IPS-18c (cell line): Measurements from ENCODE around the gene GRHL1.

Experiments used
- H3K4me3 ChIP-seq: 2 replicates; pipeline ENCODE4 v1.7.0; 2013; ENCODE audit warnings: low read depth, mild to moderate bottlenecking, low read length, moderate library complexity; ENCODE audit not compliant: insufficient read depth
- H3K9me3 ChIP-seq: one replicate; pipeline ENCODE4 v1.6.1; 2013; ENCODE audit warnings: mild to moderate bottlenecking, low read length, moderate library complexity; ENCODE audit not compliant: control insufficient read depth, insufficient read depth

Gene GRHL1

GRCh38 chr2:9966491-9967022 is 15.1 kb downstream of the GRHL1 start:
- no peak overlapping the region for H3K4me3 ChIP-seq
- H3K9me3 ChIP-seq: no peaks in the 10 kb centered on the region

GRCh38 chr2:9967053-9967775 is 15.7 kb downstream of the GRHL1 start:
- H3K4me3 ChIP-seq: no peak overlapping the region
- H3K9me3 ChIP-seq: no peaks in the 10 kb centered on the region

- Histone ChIP-seq H3K9me3 (no peaks in the 10 kb centered on the region), H3K4me3 (no peak overlapping the region)
These were observed 17.3 kb downstream of the GRHL1 start for GRCh38 chr2:9968553-9969497.

- no peak overlapping the region for H3K4me3 ChIP-seq
These were observed 18.9 kb downstream of the GRHL1 start for GRCh38 chr2:9970200-9971044.

GRCh38 chr2:9971105-9971818 is 19.8 kb downstream of the GRHL1 start:
- no peak overlapping the region for H3K4me3 ChIP-seq
- H3K9me3 ChIP-seq: no peaks in the 10 kb centered on the region

More at GRCh38 chr2:9970200-9971044, 18.9 kb downstream of the GRHL1 start:
- no peaks in the 10 kb centered on the region for H3K9me3 ChIP-seq

GRCh38 chr2:9971890-9972289 is 20.4 kb downstream of the GRHL1 start:
- Histone ChIP-seq H3K4me3 (no peak overlapping the region), H3K9me3 (no peaks in the 10 kb centered on the region)

- Histone ChIP-seq H3K9me3 (no peaks in the 10 kb centered on the region), H3K4me3 (no peak overlapping the region)
These were observed 21.4 kb downstream of the GRHL1 start for GRCh38 chr2:9972621-9973479.

- Histone ChIP-seq H3K9me3 (no peaks in the 10 kb centered on the region), H3K4me3 (no peak overlapping the region)
These were observed 22.2 kb downstream of the GRHL1 start for GRCh38 chr2:9973690-9974089.

GRCh38 chr2:9974343-9974742 is 22.9 kb downstream of the GRHL1 start:
- H3K9me3 ChIP-seq: no peaks in the 10 kb centered on the region

GRCh38 chr2:9975328-9975727 is 23.8 kb downstream of the GRHL1 start:
- Histone ChIP-seq H3K9me3 (no peaks in the 10 kb centered on the region), H3K4me3 (no peak overlapping the region)

More at GRCh38 chr2:9974343-9974742, 22.9 kb downstream of the GRHL1 start:
- H3K4me3 ChIP-seq: no peak overlapping the region

- H3K4me3 ChIP-seq: no peak overlapping the region
- no peaks in the 10 kb centered on the region for H3K9me3 ChIP-seq
These were observed 24.4 kb downstream of the GRHL1 start for GRCh38 chr2:9975805-9976447.

- no peak overlapping the region for H3K4me3 ChIP-seq
- no peaks in the 10 kb centered on the region for H3K9me3 ChIP-seq
These were observed 28.5 kb downstream of the GRHL1 start for GRCh38 chr2:9979977-9980376.

GRCh38 chr2:9980520-9980919 is 29.0 kb downstream of the GRHL1 start:
- H3K4me3 ChIP-seq: no peak overlapping the region
- H3K9me3 ChIP-seq: no peaks in the 10 kb centered on the region

GRCh38 chr2:9981655-9982054 is 30.2 kb downstream of the GRHL1 start:
- H3K4me3 ChIP-seq: no peak overlapping the region
- H3K9me3 ChIP-seq: no peaks in the 10 kb centered on the region

GRCh38 chr2:9982248-9982647 is 30.8 kb downstream of the GRHL1 start:
- no peak overlapping the region for H3K4me3 ChIP-seq

More at GRCh38 chr2:9982248-9982647, 30.8 kb downstream of the GRHL1 start:
- no peaks in the 10 kb centered on the region for H3K9me3 ChIP-seq
